HG03064 (cell line): Measurements from ENCODE around the gene TNF.

Experiments used
- ATAC-seq: cut with Tn5 transposase; IDR thresholded peaks from one replicate; pipeline ENCODE4 v1.9.1; 2021; ENCODE audit warnings: low read depth; ENCODE audit not compliant: unreplicated experiment

Gene TNF

GRCh38 chr6:31575335-31575901 is at the start of gene TNF:
TNF (plus strand) TSS chr6:31575565; CDS start chr6:31575742, 177 bp downstream.
- ATAC-seq: no peak

- no peak for ATAC-seq
These were observed 49.3 kb upstream of the TNF start for GRCh38 chr6:31525932-31526591.

GRCh38 chr6:31528307-31528777 is 47.0 kb upstream of the TNF start:
- no peak for ATAC-seq

- ATAC-seq: no peak
These were observed 46.5 kb upstream of the TNF start, which contains the start of gene MCCD1 for GRCh38 chr6:31528821-31529328. MCCD1 (plus strand) TSS chr6:31528962; CDS start chr6:31529015, 53 bp downstream.

DNA sequence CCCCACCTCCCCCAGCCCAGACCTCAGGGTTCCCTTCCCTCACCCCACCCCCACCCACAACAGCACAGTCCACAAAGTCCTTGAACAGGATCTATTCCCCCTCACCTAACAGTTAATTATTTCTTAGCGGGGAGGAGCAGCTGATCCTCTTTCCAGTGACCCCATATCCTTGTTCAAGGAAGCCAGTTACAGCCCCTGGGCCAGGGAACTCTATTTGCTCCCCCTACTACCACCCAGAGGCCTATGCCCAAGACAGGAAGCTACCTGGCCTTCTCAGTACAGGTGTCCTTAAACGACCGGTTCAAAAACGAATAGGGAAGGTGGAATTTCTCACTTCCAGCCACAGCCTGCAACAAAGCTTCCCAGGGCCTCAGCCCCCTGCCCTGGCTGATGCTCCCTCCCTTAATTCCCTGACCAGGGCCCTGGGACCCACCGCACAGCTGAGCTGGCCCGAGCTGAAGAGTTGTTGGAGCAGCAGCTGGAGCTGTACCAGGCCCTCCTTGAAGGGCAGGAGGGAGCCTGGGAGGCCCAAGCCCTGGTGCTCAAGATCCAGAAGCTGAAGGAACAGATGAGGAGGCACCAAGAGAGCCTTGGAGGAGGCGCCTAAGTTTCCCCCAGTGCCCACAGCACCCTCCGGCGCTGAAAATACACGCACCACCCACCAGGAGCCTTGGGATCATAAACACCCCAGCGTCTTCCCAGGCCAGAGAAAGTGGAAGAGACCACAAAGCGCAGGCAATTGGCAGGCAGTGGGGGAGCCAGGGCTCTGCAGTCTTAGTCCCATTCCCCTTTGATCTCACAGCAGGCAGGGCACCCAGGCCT is 45.8 kb upstream of the TNF start:
- ATAC-seq: no peak

- no peak for ATAC-seq
These were observed 44.7 kb upstream of the TNF start for GRCh38 chr6:31530659-31531058.

DNA sequence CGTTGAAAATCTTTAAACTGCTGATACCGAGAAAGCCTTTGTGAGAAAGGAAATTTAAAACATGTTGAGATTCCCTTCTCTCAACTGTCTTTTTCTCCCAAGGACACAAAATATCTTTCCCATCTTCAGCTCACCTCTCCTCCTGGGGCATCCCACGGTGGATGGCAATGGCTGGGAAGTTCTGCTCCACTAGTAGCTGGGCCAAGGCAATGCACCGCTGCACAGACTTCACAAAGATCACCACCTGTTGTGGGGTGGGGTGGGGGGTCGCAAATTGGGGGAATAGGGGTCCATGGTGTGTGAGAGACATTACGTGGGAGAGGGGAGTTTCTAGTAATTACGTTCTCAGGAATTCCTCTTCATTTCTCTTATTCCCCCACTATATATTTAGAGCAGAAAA is 44.2 kb upstream of the TNF start:
- no peak for ATAC-seq

DNA sequence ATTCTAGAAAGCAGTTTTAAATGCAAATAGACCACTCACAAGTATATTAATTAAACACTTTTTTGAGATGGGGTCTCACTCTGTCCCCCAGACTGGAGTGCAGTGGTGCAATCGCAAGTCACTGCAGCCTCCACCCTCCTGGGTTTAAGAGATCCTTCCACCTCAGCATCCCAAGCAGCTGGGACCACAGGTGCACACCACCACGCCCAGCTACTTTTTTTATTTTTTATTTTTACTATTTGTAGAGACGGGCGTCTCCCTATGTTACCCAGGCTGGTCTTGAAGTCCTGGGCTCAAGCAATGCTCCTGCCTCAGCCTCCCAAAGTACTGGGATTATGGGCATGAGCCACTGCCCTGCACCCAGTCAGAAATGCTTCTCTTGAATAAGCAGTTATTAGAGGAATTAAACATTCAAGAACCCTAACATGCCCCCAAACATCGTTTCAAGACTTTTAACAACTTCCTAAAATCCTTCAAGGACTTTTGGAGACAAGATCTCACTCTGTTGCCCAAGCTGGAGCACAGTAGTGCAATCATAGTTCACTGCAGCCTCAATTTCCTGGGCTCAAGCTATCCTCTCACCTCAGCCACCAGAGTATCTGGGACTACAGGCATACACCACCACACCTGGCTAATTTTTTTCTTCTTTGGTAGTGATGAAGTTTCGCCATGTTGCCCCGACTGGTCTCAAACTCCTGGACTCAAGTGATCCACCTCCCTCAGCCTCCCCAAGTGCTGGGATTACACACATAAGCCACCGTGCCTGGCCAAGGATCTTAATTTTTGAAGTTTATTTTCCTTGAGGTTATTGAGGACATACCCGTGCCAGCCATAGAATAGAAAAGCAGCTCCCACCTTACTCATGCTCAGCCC is 43.4 kb upstream of the TNF start:
- no peak for ATAC-seq

- ATAC-seq: no peak
These were observed 42.5 kb upstream of the TNF start for GRCh38 chr6:31532644-31533454.

DNA sequence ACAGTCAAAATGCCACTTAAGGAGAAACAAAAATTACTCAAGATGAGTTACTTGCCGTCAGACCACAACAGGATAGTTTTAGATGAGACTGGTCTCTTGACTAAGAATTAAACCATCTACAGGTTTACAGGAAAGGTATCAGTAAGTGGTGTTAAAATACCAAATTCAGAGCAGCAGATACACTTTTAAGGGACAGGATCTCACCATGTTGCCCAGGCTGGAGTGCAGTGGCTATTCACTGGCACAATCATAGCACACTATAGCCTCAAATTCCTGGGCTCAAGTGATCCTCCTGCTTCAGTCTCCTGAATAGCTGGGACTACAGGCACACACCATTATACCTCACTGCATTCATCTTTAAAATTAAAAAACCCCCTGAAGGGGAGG is 41.9 kb upstream of the TNF start:
- no peak for ATAC-seq

DNA sequence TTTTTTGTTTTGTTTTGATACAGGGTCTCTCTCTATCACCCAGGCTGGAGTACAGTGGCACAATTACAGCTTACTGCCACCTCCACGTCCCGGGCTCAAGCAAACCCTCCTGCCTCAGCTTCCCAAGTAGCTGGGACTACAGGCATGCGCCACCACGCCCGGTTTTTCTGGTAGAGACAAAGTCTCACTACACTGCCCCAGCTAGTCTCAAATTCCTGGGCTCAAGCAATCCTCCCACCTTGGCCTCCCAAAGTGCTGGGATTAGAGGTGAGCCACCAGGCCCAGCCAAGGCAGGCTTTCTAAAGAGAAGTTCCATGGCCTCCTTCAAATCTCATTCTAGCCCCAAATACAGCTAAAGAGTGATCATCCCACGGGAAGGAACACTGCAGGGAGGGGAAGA is 41.4 kb upstream of the TNF start:
- no peak for ATAC-seq

- ATAC-seq: no peak
These were observed 40.8 kb upstream of the TNF start for GRCh38 chr6:31534521-31535040.

- ATAC-seq: no peak
These were observed 39.6 kb upstream of the TNF start for GRCh38 chr6:31535538-31536324.

DNA sequence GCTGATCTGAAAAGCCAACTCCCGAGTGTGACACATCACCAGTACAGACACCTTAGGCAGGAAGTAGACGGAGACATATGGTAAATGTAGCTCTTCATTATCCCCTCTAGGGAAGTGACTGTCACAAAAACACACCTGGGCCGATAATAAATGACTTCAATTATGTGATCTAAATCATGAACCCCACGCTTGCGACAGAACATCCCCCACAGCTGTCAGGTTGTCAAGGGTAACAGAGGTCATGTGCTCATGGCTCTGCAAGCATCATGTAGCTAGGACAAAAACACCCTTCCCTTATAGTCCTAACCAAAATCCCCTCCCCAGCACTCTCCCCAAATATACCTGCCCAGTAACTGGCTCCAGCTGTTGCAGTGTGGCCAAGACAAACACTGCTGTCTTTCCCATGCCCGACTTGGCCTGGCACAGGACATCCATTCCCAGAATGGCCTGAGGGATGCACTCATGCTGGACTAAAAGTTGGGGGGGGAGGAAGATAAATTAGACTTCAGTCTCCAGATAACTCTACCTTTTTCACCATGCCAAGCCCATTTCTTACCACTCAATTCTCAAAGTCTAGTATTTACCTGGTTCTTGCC is 36.5 kb upstream of the TNF start:
- ATAC-seq: no peak

GRCh38 chr6:31540640-31541039 is 34.7 kb upstream of the TNF start:
- ATAC-seq: no peak

- ATAC-seq: peak; percentile 20
These were observed 34.2 kb upstream of the TNF start for GRCh38 chr6:31541059-31541657.

DNA sequence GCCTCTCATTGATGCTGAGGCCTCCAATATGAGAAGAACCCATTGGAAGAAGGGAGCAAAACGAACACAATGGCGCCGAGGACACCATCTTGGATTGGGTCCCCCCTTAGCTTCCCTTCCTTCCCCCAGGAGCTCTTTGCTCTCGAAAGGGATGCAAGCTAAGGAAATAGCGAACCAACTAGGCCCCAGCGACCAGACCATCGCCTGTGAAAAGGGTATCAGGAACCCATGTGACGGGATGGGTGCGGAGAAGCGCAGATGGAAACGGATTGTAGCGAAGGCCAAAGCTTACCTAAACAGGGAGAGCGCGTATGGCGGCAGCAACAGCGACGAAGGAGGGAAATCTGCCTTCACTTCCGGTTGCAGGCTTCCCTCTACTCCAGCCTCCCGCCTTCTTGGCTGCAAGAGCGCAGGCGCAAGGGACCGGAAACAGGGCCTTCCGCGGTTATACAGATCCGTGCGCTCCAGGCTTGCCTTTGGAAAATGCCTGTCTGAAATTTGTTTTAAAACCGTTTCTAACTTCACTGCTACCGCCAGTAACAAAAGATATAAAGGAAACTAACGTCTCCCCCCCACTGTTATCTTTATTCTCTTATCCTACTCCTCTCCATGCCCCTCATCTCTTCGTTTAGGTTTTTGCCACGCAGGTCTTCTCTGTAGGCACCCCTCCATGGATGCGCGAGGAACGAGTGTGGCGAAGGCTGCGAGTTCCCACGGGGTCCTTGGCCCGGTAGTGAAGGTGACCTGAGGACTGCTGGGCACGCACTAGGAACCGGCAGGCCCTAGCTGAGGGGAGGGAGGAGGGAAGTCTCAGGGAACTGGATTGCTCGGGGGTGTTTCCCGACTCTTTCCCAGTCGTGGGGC is 33.5 kb upstream of the TNF start, which contains the start of gene DDX39B:
Gene DDX39B (minus strand): TSS at position 346 of the 864 bp plus-strand sequence. CDS start 1,471 bp downstream, outside the sequence.
- peak; percentile 58 for ATAC-seq
